Spinal cord (tissue), 10 donors: ENCODE results near the gene WASF3. TPM values are rescaled to one million over a fixed set of nuclear protein-coding genes. Genes with fewer than 3 reads are reported as not detected.
A peak's percentile ranks its signal among the peaks of the same experiment; 100 is the strongest.
"Not testable (repeated sequence)": the region's sequence is repeated elsewhere in the genome, so short reads cannot be mapped to it uniquely, and the experiment has no call there.

Experiments
- DNase-seq, 6 donors: peaks; one replicate each; pipeline versions ENCODE4 v3.0.0 to v3.0.0-alpha.2; 2013 to 2015; ENCODE audit warnings: low spot score in 6 of 6, low read depth in 4 of 6
- H3K27ac ChIP-seq: one replicate; pipeline ENCODE4 v1.5.1; 2013; ENCODE audit warnings: low read depth, low read length, control low read depth
- H3K27me3 ChIP-seq: one replicate; pipeline ENCODE4 v1.6.1; 2013; ENCODE audit warnings: low read length; ENCODE audit not compliant: control insufficient read depth, insufficient read depth
- H3K36me3 ChIP-seq: one replicate; pipeline ENCODE4 v1.6.1; 2013; ENCODE audit warnings: low read length; ENCODE audit not compliant: control insufficient read depth, insufficient read depth
- H3K4me1 ChIP-seq: one replicate; pipeline ENCODE4 v1.6.1; 2013; ENCODE audit warnings: low read length; ENCODE audit not compliant: control insufficient read depth, insufficient read depth
- H3K4me3 ChIP-seq: one replicate; pipeline ENCODE4 v1.5.1; 2013; ENCODE audit warnings: low read depth, low read length, control low read depth
- H3K9me3 ChIP-seq: one replicate; pipeline ENCODE4 v1.6.1; 2013; ENCODE audit warnings: low read length; ENCODE audit not compliant: control insufficient read depth, insufficient read depth
- WGBS: methylation state at CpG from one replicate; pipeline ENCODE4 v1.1.5; 2013; ENCODE audit warnings: missing lambda C conversion rate; ENCODE audit not compliant: insufficient coverage; 5-methylcytosine and 5-hydroxymethylcytosine counted together
- polyA plus RNA-seq, 2 donors: library from polyadenylated mRNA; unstranded; fragments of 120-200 nt; gene quantifications; one replicate each; pipeline ENCODE4 v1.2.1, GENCODE V29; 2013; ENCODE audit not compliant: insufficient read length in 2 of 2
- total RNA-seq, 2 donors: library from RNA; depleted of rRNA in 1 of 2; stranded (reverse); fragments of 120-200 nt in 1 of 2; fragments of >200 nt in 1 of 2; gene quantifications; one replicate each; pipeline versions ENCODE4 v1.2.3 to v1.2.4, GENCODE V29; 2013 to 2014
- donor health status: healthy.

The WASF3 gene
- total and polyA plus RNA-seq, 4 donors: 19.5 to 68.8 (median 53.0) TPM

DNA sequence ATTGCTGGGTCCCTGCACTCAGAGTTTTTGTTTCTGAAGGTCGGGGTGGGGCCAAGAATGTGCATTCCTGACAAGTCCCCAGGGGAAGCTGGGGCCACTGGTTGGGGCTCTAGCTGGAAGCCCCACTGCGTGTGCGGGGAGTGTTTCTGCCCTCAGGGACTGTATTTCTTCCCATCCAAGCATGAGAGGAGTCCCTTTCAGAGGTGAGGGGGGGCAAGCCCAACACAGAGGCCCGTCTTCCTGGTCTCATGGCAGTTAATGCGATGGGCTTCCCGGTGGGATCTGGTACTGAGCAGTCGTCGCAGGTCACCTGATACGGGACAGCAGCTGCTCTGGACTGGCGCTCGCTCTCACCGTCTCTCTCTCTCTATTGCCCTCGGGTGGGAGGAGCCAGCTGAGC lies 152.7 kb downstream of the WASF3 start:
- WGBS: 71% methylated on average over 12 of the region's 13 CpGs
- no peaks in the 10 kb centered on the region for H3K36me3 ChIP-seq
- H3K9me3 ChIP-seq: no peaks in the 10 kb centered on the region
- no peak overlapping the region for H3K27ac ChIP-seq
- H3K4me1 ChIP-seq: no peaks in the 10 kb centered on the region
- no peak overlapping the region for H3K4me3 ChIP-seq
- H3K27me3 ChIP-seq: no peaks in the 10 kb centered on the region
- DNase-seq: no peak

DNA sequence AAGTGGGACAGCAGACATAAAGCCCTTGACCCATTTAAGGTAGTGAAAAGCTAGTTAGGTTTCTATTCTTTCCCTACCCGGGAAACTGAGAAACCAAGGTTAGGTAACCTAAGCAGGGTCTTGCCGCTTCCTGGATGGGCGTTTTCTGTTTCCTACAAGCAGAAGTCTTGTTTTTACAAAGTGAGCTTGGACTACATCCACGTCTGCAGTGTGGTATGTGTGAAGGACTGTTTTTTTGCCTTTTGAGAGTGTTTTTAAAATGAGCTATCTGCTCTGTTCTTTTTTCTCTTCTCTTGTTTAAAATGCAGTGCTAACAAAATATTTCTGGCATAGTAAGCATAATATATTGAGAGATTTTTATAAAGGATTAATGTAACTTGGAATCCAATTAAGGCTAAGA lies 153.7 kb downstream of the WASF3 start:
- peak in 1 of 6 donors; percentile 75 for DNase-seq
- H3K27ac ChIP-seq: no peak overlapping the region
- no CpG with 5 or more reads among the region's 4 CpGs for WGBS
- no peak overlapping the region for H3K4me3 ChIP-seq
- H3K36me3 ChIP-seq: no peaks in the 10 kb centered on the region
- H3K9me3 ChIP-seq: no peaks in the 10 kb centered on the region
- H3K4me1 ChIP-seq: no peaks in the 10 kb centered on the region
- H3K27me3 ChIP-seq: no peaks in the 10 kb centered on the region

DNA sequence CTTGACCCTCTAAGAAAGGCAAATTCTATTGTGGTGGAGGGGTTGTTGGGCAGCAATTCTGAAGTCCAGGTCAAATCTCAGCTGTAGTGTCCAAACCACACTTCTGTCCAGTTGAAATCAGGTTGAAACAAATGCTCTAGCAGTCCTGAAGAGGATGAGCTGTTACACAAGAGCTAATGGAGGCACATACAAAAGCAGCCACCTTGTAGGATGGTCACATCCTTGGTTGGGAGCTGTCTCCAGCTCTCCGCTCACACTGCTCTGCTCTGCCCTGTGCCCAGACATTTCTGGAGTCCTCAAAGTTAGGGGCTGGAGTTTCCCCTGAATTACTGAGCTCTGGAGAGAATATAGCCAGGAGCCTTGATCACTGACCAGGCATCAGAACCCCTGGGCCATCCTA lies 155.9 kb downstream of the WASF3 start:
- no peak overlapping the region for H3K4me3 ChIP-seq
- DNase-seq: no peak
- no peaks in the 10 kb centered on the region for H3K4me1 ChIP-seq
- H3K9me3 ChIP-seq: no peaks in the 10 kb centered on the region
- H3K27ac ChIP-seq: no peak overlapping the region
- H3K27me3 ChIP-seq: peaks cover 2% of the 10 kb centered on the region
- 100% methylated on average over 1 of the region's 1 CpG for WGBS
- no peaks in the 10 kb centered on the region for H3K36me3 ChIP-seq

DNA sequence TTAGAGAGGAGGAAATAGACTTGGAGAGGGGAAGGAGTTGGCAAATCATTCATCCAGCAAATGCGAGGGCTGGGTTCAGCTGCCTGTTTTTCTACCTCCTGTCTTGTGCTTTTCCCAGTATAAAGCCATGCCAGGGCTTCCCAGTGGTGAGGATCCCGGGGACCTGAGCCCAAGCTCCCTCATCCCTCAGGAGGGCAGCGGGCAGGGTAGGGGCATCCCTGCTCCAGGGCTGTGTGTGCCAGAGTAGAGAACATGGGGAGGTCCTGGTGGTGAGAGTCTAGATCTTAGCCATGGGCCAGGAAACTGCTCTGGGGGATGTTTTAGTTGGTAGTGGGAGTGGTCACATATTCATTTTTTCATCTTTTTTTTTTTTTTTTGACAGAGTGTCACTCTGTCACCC lies 159.5 kb downstream of the WASF3 start:
- H3K36me3 ChIP-seq: no peaks in the 10 kb centered on the region
- no CpG with 5 or more reads among the region's 3 CpGs for WGBS
- no peak for DNase-seq
- peaks cover 9% of the 10 kb centered on the region for H3K4me1 ChIP-seq
- no peak overlapping the region for H3K4me3 ChIP-seq
- no peak overlapping the region for H3K27ac ChIP-seq
- no peaks in the 10 kb centered on the region for H3K9me3 ChIP-seq
- peaks cover 2% of the 10 kb centered on the region for H3K27me3 ChIP-seq

DNA sequence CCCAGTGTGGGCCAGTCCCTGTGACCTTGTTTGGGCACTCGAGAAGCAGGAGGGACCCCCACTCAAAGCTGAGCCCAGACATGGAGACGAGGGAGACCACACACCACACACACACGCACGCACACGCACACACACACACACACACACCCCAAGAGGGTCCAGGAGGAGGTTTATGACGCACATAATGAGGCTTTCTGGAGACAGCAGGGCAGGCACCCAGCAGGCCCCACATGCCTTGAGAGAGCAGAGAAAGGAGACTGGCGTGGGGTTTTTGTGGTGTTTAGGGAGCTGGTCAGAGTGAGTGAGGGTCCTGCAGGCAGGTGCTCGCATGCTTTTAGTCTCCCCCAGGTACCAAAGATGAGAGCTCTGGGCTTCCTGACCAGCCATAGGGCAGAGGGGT lies 160.7 kb downstream of the WASF3 start:
- 87% methylated on average over 3 of the region's 8 CpGs for WGBS
- no peaks in the 10 kb centered on the region for H3K9me3 ChIP-seq

DNA sequence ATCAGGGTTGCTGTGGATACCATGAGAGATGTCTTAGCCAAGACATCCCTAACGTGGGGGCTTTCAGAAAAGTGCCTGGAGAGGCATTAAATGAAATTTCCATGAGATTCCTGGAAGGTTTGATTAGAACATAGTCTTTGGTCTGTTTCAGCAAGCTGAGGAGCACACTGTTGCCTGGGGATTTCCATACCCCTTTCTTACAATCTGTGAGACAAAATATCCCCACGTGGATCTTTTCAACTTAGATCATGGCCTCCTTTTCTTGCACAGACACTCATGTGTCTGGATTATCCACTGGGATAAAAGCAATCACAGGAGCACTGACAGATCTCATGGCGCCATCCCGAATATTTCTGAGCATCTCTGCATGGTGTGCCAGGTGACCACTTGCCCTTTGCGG lies 161.4 kb downstream of the WASF3 start:
- no peak overlapping the region for H3K27ac ChIP-seq
- H3K4me1 ChIP-seq: peaks cover 10% of the 10 kb centered on the region
- H3K9me3 ChIP-seq: no peaks in the 10 kb centered on the region
- H3K27me3 ChIP-seq: peaks cover 2% of the 10 kb centered on the region
- WGBS: 76% methylated on average over 5 of the region's 5 CpGs
- H3K4me3 ChIP-seq: no peak overlapping the region
- no peak for DNase-seq
- H3K36me3 ChIP-seq: no peaks in the 10 kb centered on the region

More for the DNA sequence above, 160.7 kb downstream of the WASF3 start:
- Histone ChIP-seq H3K4me3 (no peak overlapping the region), H3K27ac (no peak overlapping the region), H3K36me3 (no peaks in the 10 kb centered on the region), H3K27me3 (peaks cover 2% of the 10 kb centered on the region), H3K4me1 (peaks cover 10% of the 10 kb centered on the region)
- DNase-seq: no peak

DNA sequence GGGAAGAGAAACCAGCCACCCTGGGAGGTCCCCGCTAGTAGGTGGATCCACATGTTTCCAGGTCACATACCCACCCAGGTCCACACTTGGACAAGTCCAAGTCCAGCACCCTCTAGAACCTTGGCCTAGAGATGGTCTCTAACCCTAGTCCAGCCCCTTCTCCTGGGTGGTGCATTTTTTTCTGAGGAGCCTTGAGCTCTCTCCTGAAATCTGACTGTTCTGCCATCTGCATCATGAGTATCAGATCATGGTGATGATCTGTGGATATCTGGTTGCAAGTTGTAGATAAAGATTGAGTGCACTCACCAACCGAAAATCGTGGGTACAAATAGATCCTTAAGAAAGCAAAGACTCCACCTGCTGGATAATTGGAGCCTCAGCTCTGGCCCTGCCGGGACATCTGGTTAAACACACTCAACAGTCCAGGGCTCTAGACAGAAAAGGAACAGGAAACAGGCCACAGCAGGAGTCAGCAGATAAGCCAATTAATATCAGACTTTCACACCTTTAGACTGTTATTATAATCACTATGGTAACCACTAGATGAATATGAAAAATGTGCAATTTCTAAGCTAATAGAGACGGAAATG lies 162.0 kb downstream of the WASF3 start:
- 67% methylated on average over 3 of the region's 5 CpGs for WGBS
- peak in 2 of 6 donors; percentile 53 to 59 for DNase-seq
- peaks cover 10% of the 10 kb centered on the region for H3K4me1 ChIP-seq

DNA sequence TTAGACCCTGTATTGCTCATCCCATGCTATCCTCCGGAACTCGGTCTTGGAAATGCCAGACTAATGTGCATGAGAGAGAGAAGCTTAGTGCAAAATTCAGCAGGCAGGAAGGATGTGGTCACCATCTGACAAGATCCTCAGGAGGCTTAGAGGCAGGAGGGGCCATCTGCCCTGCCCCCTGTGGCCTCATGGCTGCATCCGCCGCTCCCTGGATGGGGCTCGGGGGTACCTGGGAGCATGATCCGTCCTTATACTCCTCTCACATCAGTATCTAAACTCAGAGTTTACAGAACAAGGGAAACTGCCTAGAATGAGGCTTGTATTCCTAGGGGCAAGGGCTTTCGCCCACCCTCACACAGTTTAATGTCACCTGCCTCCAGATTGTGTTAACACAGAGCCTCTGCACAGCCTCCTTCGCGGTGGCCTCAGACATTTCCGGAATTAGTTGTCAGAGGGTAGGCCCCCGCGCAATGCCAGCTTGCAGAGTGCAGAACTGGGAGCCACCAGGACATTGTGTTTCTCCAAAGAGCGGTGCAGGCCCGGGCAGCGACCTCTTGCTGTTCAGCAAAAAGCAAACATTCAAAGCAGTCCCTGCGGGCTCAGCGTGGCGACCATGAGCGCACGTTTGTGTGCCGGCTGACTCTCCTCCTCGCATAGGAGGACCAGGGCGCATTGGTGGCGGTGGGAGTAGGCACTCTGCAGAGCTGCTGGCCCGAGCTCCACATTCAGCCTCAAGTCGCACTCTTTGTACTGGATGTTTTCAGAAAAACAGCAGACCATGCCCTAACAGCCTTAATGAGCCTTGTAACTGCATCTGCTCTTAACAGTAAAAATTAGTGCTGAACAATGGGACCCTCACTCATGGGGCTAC lies 164.0 kb downstream of the WASF3 start:
- 58% methylated on average over 24 of the region's 26 CpGs for WGBS
- Histone ChIP-seq H3K4me3 (no peak overlapping the region), H3K9me3 (no peaks in the 10 kb centered on the region), H3K27ac (no peak overlapping the region), H3K36me3 (no peaks in the 10 kb centered on the region), H3K27me3 (peaks cover under 1% of the 10 kb centered on the region), H3K4me1 (peaks cover 10% of the 10 kb centered on the region)
- peak in 2 of 6 donors; percentile 50 to 58 for DNase-seq

More for the DNA sequence above, 162.0 kb downstream of the WASF3 start:
- no peak overlapping the region for H3K27ac ChIP-seq
- no peaks in the 10 kb centered on the region for H3K9me3 ChIP-seq
- no peaks in the 10 kb centered on the region for H3K36me3 ChIP-seq
- H3K27me3 ChIP-seq: peaks cover 2% of the 10 kb centered on the region
- no peak overlapping the region for H3K4me3 ChIP-seq

DNA sequence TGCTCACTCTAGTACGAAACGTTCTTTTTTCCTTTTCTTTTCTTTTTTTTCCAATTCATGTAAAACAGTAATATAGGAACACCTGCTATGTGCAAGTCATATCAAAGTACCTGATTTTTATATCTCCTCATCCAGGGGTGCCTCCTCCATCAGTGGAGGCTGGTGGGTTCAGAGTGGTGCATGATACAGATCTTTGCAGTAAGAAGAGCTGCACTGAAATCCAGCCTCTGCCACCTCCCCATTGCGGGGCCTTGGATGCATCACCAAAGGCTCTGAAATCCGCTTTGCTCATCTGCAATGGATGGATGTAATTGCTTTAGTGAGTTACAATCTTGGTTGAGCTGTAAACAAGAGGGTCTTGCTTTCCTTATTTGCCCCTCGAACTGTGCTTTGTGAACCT lies 164.8 kb downstream of the WASF3 start:
- no peaks in the 10 kb centered on the region for H3K27me3 ChIP-seq
- peaks cover 10% of the 10 kb centered on the region for H3K4me1 ChIP-seq
- H3K9me3 ChIP-seq: no peaks in the 10 kb centered on the region
- DNase-seq: no peak
- H3K4me3 ChIP-seq: no peak overlapping the region
- H3K27ac ChIP-seq: no peak overlapping the region
- no CpG with 5 or more reads among the region's 5 CpGs for WGBS
- H3K36me3 ChIP-seq: no peaks in the 10 kb centered on the region

DNA sequence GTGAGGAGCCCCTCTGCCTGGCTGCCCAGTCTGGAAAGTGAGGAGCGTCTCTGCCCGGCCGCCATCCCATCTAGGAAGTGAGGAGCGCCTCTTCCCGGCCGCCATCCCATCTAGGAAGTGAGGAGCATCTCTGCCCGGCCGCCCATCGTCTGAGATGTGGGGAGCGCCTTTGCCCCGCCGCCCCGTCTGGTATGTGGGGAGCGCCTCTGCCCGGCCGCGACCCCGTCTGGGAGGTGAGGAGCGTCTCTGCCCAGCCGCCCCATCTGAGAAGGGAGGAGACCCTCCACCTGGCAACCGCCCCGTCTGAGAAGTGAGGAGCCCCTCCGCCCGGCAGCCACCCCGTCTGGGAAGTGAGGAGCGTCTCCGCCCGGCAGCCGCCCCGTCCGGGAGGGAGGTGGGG lies 166.1 kb downstream of the WASF3 start:
- H3K36me3 ChIP-seq, H3K27ac ChIP-seq, H3K4me3 ChIP-seq, H3K27me3 ChIP-seq, H3K4me1 ChIP-seq, H3K9me3 ChIP-seq, DNase-seq: not testable (repeated sequence)
- WGBS: no CpG with 5 or more reads among the region's 31 CpGs
